GM21825 (cell line): ENCODE results near the gene RBMXL3.
"Not testable (repeated sequence)": the region's sequence is repeated elsewhere in the genome, so short reads cannot be mapped to it uniquely, and the experiment has no call there.

Experiments used
- ATAC-seq: cut with Tn5 transposase; IDR thresholded peaks from one replicate; pipeline ENCODE4 v1.9.1; 2021; ENCODE audit warnings: mild to moderate bottlenecking, moderate library complexity; ENCODE audit not compliant: unreplicated experiment

The RBMXL3 gene

DNA sequence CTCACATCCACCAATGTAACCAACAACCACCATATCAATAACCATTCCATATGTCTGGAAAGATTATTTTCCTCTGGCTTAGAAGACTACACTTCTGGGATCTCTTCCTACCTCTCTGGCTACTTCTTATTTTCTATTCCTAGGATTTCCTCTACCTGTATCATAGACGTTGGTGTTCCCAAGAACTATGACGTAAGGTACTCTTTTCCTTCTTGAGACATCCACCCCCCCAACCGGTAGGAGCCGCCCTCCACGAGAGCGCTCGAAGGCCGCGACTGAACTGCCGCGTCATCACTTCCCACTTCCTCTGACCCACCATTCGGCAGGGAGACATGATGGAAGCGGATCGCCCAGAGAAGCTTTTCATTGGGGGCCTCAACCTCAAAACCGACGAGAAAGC lies at the start of gene RBMXL3:
Gene RBMXL3 (plus strand): TSS at position 301 of the 400 bp plus-strand sequence. CDS start 32 bp downstream, at position 333.
- no peak for ATAC-seq

DNA sequence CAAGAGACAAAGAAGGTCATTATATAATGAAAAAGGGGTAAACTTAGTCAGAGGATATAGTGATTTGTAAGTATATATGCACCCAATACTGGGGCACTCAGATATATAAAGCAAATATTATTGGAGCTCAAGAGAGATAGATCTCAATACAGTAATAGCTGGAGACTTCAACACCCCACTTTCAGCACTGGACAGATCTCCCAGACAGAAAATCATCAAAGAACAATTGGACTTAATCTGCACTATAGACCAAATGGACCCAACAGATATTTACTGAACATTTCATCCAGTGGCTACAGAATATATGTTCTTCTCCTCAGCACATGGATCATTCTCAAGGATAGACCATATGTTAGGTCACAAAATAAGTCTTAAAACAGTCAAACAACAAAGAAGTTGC lies 47.2 kb upstream of the RBMXL3 start:
- no peak for ATAC-seq

DNA sequence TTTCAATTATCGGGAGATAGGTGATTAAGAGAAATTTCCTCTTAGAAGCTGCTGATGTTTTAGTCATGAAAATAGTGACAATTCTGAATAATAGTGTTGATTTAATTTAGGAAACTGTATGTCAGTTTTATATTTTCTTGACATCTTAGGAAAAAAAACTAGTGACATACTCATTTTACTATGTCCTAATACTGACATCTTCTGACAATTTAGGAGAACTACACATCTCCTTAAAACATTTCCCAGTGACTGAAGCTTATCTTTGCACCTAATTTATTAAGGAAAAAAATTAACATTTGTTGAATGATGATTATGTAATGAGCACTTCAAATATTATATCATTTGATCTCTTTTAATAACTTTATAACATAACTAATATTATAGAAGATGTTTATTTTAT lies 42.0 kb upstream of the RBMXL3 start:
- no peak for ATAC-seq

DNA sequence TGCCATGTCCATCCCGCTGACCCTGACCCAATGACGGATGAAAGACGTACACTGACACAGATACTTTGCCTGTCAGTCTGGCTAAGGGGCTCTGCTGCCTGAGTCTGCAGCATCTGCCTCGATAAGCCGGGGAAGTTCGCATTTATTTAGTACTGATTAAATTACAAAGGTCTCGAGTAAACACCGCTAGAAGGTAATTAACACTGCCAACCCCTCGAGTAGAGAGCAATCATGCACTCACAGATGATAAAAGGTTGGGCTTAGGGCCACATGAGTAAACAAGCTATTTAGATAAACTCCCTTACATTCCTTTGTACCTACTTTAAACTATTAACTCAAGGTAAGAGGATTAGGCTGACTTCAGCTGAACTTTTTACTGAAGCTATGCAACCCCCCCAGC lies 16.0 kb upstream of the RBMXL3 start:
- ATAC-seq: no peak

DNA sequence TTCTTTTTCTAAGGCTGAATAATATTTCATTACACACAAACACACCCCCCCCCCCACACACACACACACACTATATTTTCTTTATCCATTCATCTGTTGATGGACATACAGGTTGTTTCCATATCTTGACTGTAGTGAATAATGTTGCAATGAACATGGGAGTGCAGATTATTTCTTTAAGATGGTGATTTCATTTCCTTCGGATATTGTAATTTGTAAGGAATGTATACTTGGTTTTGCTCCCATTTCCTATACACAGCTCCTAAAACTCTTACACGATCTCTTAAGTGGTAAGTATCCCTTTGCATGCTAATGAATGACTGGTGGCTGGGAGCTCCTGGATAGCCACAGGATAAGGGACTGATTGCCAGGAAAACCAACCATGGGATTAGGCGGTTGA lies 14.7 kb upstream of the RBMXL3 start:
- ATAC-seq: no peak

DNA sequence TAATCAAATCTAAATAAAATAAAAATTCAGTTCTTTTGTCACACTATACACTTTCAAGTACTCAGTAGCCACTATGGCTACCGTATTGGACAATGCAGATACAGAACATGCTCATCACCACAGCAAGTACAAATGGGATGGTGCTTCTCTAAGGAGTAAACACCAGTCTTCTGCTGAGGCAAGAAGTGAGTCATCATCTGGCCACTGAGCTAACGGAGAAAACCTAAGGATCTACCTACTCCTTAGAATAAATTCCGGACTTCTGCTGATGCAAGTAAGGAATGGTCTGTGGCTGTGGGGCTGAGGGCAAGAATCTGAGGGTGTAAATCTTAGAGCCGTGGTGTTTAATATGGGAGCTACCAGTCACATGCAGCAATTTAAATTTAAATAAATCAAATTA lies 11.3 kb upstream of the RBMXL3 start:
- no peak for ATAC-seq

DNA sequence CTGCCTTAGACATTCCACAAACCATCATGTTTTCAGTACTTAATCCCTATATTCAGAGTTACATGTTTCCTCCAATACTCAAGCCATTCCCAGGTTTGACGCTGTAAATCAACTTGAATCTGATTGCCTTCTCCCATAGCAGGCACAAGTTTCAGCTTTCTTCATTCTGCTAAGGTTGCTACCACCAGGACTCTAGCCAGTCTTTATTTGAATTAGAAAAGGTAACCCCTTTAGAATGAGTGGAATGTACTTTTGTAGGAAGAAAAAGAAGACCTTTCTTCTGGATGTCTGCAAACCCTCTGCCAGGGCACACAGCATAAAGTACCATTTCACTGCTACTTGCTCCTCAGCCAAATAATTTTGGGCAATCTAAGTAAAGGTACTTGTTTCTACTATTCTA lies 10.7 kb upstream of the RBMXL3 start:
- no peak for ATAC-seq

DNA sequence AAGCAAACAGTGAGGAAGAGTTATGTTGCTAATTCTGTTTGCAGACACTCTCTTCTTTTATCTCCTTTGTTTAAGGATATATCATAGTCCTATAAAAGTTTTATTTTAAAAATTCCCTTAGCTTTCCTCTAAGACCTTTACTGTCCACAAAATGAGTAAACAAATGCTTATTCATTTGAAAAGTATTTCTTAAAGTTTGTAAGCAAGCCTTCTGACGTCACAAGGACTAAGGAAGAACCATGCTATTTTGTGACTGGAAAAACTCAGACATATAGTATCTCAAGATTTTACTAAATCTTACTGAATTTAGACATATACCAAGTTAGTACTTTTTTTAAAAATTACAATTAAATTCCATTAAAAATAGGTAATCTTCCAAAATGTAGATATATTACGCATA lies 5.2 kb upstream of the RBMXL3 start:
- ATAC-seq: no peak

DNA sequence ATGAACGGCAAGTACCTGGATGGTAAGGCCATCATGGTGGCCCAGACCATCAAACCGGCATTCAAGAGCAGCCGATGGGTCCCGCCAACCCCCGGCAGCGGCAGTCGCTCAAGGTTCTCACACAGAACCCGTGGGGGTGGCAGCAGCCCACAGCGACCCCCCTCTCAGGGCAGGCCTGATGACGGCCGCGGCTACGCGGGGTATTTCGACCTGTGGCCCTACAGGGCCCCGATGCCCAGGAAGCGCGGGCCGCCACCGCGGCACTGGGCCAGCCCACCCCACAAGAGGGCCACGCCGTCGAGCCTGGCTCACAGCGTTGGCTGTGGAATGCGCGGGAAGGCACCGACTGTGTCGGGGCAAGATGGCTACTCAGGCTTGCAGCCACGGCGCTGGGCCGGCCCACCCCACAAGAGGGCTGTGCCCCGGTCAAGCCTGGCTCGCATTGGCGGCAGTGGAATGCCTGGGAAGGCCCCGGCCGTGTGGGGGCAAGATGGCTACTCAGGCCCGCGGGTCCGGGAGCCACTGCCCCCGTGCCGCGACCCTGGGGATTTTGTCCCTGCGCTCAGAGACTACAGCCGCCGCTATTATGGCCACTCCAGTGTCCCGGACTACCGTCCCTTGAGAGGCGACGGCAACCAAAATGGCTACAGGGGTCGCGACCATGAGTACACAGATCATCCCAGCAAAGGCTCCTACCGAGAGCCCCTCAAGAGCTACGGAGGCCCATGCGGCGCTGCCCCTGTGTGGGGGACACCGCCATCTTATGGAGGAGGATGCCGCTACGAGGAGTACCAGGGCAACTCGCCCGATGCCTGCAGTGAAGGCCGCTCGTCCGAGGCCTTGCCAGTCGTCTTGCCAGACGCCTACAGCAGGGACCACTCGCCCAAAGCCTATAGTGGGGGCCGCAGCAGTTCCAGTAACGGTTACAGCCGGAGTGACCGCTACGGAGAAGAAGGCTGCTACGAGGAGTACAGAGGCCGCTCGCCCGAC lies 731 bp downstream of the RBMXL3 start:
- no peak for ATAC-seq

DNA sequence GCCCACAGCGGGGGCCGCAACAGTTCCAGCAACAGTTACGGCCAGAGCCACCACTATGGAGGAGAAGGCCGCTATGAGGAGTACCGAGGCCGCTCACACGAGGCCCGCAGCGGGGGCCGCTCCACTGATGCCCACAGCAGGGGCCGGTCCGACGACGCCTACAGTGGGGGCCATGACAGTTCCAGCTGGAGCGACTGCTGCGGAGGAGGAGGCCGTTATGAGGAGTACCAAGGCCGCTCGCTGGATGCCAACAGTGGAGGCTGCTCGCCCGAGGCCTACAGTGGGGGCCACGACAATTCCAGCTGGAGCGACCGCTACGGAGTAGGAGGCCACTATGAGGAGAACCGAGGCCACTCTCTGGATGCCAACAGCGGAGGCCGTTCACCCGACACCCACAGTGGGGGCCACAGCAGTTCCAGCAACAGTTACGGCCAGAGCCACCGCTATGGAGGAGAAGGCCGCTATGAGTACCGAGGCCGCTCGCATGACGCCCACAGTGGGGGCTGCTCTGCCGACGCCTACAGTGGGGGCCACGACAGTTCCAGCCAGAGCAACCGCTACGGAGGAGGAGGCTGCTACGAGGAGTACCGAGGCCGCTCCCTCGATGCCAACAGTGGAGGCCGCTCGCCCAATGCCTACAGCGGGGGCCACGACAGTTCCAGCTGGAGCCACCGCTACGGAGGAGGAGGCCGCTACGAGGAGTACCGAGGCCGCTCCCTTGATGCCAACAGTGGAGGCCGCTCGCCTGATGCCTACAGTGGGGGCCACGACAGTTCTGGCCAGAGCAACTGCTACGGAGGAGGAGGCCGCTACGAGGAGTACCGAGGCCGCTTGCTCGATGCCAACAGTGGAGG lies 1.7 kb downstream of the RBMXL3 start:
- ATAC-seq: no peak

DNA sequence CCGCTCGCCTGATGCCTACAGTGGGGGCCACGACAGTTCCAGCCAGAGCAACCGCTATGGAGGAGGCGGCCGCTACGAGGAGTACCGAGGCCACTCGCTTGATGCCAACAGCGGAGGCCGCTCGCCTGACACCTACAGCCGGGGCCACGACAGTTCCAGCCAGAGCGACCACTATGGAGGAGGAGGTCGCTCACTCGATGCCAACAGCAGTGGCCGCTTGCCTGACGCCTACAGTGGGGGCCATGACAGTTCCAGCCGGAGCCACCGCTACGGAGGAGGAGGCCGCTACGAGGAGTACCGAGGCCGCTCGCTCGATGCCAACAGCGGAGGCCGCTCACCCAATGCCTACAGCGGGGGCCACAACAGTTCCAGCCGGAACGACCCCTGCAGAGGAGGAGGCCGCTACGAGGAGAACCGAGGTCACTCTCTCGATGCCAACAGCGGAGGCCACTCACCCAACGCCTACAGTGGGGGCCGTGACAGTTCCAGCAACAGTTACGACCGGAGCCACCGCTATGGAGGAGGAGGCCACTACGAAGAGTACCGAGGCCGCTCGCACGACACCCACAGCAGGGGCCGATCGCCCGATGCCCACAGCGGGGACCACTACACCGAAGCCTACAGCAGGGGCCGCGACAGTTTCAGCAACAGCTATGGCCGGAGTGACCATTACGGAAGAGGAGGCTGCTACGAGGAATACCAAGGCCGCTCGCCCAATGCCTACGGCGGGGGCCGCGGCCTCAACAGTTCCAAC lies 2.5 kb downstream of the RBMXL3 start:
- no peak for ATAC-seq

DNA sequence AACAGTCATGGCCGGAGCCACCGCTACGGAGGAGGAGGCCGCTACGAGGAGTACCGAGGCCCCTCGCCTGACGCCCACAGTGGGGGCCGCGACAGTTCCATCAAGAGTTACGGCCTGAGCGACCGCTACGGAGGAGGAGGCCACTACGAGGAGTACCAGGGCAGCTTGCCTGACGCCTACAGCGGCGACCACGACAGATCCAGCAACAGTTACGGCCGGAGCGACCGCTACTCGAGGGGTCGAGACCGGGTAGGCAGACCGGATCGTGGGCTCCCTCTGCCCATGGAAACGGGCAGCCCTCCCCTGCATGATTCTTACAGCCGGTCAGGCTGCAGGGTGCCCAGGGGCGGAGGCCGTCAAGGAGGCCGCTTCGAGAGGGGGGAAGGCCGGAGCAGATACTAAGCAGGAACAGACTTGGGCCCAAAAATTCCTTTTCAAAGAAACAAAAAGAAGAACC lies 3.1 kb downstream of the RBMXL3 start:
- ATAC-seq: no peak

DNA sequence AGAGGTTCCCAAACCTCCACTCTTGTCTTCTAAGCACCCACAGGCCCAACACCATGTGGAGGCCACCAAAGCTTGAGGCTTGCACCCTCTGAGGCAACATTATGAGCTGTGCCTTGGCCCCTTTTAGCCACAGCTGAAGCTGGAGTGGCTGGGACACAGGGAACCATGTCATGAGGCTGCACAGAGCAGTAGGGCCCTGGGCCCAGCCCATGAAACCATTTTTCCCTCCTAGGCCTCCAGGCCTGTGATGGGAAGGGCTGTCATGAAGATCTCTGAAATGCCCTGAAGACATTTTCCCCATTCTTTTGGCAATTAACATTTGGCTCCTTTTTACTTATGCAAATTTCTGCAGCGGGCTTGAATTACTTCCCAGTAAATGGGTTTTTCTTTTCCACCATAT lies 14.8 kb downstream of the RBMXL3 start:
- no peak for ATAC-seq

DNA sequence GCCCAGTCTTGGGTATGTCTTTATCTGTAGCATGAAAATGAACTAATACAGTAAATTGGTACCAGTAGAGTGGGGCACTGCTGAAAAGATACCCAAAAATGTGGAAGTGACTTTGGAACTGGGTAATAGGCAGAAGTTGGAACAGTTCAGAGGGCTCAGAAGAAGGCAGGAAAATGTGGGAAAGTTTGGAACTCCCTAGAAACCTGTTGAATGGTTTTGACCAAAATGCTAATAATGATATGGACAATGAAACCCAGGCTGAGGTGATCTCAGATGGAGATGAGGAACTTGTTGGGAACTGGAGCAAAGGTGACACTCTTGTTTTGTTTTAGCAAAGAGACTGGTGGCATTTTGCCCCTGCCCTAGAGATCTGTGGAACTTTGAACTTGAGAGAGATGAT lies 20.3 kb downstream of the RBMXL3 start:
- ATAC-seq: not testable (repeated sequence)

DNA sequence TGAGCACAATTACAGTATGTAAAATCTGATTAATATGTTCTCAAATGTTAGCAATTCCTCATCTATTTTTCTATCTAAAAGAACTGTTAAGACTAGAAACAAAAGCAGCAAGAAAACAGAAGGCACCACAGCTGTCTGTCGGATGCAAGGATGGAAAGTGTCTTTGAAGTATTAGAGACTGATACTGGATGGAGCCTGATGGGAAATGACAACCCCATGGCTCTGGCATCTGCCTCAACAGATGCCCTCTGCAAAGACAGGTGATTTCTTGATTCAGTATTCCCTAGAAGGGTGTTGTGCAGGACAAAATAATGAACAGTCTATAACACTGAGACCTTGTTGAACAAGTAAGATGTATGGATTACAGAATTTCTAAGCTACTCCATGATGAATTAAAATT lies 24.9 kb downstream of the RBMXL3 start:
- no peak for ATAC-seq

DNA sequence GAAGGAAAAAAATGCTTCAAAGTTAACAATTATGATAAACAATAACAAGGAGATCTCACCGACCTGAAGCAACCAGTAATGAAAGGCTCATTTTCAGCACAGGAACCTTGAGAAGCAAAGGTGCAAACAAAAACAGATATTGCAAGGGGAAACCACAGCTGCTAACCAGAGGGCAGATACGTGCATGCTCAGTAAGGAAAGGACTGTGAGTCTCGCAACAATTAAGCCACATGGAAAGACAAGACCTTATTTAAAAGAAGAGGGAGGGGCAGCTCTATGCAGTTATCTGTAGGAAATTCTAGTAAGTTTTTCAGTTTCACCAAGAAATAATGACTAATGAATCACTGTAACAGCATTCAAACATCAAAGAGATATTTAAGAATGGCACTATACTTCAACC lies 25.4 kb downstream of the RBMXL3 start:
- ATAC-seq: no peak

DNA sequence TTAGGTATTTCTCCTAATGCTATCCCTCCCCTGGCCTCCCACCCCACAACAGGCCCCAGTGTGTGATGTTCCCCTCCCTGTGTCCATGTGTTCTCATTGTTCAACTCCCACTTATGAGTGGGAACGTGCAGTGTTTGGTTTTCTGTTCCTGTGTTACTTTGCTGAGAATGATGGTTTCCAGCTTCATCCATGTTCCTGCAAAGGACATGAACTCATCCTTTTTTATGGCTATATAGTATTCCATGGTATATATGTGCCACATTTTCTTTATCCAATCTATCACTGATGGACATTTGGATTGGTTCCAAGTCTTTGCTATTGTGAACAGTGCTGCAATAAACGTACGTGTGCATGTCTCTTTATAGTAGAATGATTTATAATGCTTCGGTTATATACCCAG lies 28.1 kb downstream of the RBMXL3 start:
- ATAC-seq: not testable (repeated sequence)

DNA sequence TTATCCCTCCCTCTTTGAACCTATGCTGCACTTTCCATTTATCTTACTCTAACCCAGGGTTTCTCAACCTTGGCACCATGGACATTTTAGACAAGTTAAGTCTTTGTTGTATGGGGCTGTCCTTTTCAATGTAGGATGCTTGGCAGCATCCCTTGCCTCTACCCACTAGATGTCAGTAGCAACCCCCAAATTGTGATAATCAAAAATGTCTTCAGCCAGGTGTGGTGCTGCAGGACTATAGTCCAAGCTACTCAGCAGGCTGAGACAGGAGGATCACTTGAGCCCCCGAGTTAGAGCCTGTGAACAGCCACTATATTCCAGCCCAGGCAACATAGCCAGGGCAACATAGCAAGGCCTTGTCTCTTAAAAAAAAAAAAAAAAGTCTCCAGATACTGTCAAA lies 37.7 kb downstream of the RBMXL3 start:
- no peak for ATAC-seq

DNA sequence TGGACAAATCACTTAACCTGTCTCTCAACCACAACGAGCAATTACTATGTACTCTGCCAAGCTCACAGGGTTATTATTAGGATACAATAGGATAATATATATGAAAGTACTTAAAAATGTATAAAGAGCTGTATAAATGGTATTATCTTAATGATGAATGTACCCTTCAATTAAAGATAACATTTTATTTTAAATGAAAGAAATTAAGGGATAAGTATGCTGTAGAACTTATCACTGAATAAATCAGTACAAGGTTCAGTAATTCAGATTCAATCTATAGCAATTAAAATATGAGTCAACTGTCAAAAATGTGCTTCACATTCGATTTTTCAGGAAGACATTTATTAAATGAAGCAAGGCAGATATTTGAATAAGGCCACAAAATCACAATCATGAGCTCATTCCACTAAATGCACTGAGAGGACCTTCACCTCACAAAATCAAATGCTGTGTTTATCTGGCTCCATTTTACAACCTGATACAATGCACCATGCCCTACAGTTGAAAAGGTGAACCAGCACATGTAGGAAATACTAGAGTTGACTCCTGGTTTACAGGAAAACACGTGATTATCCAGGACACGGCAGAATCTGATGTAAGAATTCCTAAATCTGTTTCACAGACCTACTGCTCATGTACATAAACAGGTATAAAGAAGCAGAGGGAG lies 40.3 kb downstream of the RBMXL3 start:
- no peak for ATAC-seq

DNA sequence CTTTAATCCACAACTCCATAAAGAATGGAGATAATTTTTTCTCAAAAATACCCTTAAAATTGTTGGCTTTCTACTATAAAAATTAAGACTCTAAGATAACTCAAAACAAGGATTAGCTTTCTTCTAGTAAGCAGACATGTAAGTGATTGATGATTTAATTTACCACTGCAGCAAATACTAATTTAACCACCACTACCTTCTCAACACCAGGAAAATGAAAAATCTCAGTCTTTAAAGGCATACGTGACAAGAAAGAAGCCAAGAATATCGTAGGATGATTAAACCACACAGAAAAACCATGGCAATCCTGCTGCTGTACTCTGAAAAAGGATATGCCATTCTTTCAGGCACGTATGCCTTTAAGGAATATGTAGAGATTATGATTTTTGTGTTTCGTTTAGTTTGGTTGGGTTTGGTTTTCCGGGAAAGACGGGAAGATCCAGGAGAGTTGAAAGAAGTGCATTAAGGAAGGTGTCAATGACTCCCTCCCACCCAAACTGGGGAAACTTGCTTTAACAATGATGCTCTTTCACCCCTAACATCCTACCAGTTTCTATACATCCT lies 43.8 kb downstream of the RBMXL3 start:
- ATAC-seq: no peak
